Esophagus squamous epithelium (tissue), 4 donors: ENCODE data around the gene AMT.

Experiments used
- CTCF ChIP-seq, 6 experiments: fragments of 450-650 bp in 4 of 6; fragments of 200-600 bp in 2 of 6; sonication (generic) in 2 of 6; IDR thresholded peaks; one replicate each; pipeline ENCODE4 v1.5.1; 2016 to 2019; ENCODE audit warnings: antibody characterized with exemption in 6 of 6, mild to moderate bottlenecking in 4 of 6, moderate library complexity in 4 of 6
- POLR2A ChIP-seq, 4 donors: fragments of 450-650 bp; IDR thresholded peaks; one replicate each; pipeline ENCODE4 v1.6.1; 2017; ENCODE audit warnings: antibody characterized with exemption in 4 of 4, mild to moderate bottlenecking in 4 of 4, moderate library complexity in 3 of 4

- TF ChIP-seq CTCF (IDR thresholded peaks at IDR 0.05) (no peak), POLR2A (IDR thresholded peaks at IDR 0.05) (no peak)
Observed at GRCh38 chr3:49460956-49461355, 38.7 kb upstream of the AMT start.
